Measurements from ENCODE around the gene ABCA1. TPM values are rescaled to one million over a fixed set of nuclear protein-coding genes. Genes with fewer than 3 reads are reported as not detected.
"Not testable (repeated sequence)": the region's sequence is repeated elsewhere in the genome, so short reads cannot be mapped to it uniquely, and the experiment has no call there.

ABCA1 gene
- total RNA-seq, 1 experiment from 2014 or later, result 2.3 TPM

DNA sequence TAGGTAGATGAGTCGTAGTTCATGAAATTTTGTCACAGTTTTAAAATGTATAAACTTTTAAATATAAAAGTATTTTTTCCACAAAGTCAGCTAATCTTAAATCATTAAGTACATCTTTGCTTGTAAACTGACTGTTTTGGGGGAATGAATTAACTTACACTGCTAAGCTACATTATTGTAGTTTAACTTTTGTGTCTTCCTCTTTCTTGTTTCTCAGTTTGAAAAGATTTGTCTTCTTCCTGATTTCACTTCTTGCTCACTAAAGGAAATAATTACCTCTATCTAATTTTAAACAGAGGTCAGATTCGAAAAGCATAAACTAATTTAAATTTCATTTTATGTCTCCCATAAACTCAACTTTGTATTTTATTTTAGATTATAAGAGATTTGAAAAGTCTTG lies 158.3 kb downstream of the ABCA1 start:
- Histone ChIP-seq H3K4me3 (ENCODE audit: low read length) (no peak overlapping the region), H3K36me3 (ENCODE audit: low read depth, low read length) (no peaks in the 10 kb centered on the region), H3K27ac (ENCODE audit: low read length) (no peak overlapping the region), H3K79me2 (ENCODE audit: low read length) (no peaks in the 10 kb centered on the region), H3K4me1 (ENCODE audit: insufficient read depth, low read length) (peaks cover 12% of the 10 kb centered on the region; the same call in 1 of the 2 replicates), H3K9me3 (ENCODE audit: low read length) (no peaks in the 10 kb centered on the region), H3F3A (ENCODE audit: low read length, unreplicated experiment) (no peaks in the 10 kb centered on the region), H3K9ac (ENCODE audit: low read length) (no peak overlapping the region), H2AFZ (ENCODE audit: low read length) (no peak overlapping the region), H3K27me3 (ENCODE audit: low read length) (no peaks in the 10 kb centered on the region), H3K9me2 (replicated peaks; ENCODE audit: low read length) (no peaks in the 10 kb centered on the region), H4K20me1 (ENCODE audit: low read length) (no peaks in the 10 kb centered on the region), H3K4me2 (ENCODE audit: low read length) (no peak overlapping the region)
- DNase-seq (no peak), ATAC-seq (no peak)
- ChIA-PET POLR2A (ENCODE audit: unreplicated experiment) (no interaction called here), CTCF (no interaction called here)
- BruUV-seq (replicated peaks), result no TSS peak
- TF ChIP-seq EZH2phosphoT487 (IDR thresholded peaks at IDR 0.05; ENCODE audit: borderline replicate concordance, low read length) (no peak), EZH2 (IDR thresholded peaks at IDR 0.05; ENCODE audit: low read length, unreplicated experiment) (no peak)
- TF ChIP-seq, protein P1, sequence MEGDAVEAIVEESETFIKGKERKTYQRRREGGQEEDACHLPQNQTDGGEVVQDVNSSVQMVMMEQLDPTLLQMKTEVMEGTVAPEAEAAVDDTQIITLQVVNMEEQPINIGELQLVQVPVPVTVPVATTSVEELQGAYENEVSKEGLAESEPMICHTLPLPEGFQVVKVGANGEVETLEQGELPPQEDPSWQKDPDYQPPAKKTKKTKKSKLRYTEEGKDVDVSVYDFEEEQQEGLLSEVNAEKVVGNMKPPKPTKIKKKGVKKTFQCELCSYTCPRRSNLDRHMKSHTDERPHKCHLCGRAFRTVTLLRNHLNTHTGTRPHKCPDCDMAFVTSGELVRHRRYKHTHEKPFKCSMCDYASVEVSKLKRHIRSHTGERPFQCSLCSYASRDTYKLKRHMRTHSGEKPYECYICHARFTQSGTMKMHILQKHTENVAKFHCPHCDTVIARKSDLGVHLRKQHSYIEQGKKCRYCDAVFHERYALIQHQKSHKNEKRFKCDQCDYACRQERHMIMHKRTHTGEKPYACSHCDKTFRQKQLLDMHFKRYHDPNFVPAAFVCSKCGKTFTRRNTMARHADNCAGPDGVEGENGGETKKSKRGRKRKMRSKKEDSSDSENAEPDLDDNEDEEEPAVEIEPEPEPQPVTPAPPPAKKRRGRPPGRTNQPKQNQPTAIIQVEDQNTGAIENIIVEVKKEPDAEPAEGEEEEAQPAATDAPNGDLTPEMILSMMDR (conservative IDR thresholded peaks at IDR 0.05; ENCODE audit: low read depth, low read length), result no peak
- intact Hi-C loops (cut with micrococcal nuclease), result no loop called here

DNA sequence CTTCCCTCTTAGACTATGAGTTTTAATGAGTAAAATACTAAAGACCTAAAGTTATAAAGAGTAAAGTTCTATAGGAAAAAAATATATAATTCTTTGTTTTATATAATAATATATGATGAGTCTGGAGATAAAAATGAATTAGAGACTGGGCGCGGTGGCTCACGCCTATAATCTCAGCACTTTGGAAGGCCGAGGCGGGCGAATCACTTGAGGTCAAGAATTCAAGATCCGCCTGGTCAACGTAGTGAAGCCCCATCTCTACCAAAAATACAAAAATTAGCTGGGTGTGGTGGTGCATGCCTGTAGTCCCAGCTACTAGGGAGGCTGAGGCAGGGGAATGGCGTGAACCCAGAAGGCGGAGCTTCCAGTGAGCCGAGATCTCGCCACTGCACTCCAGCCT lies 158.9 kb downstream of the ABCA1 start:
- H3K4me3 ChIP-seq (ENCODE audit: low read length); intact Hi-C loops (cut with micrococcal nuclease); BruUV-seq (replicated peaks); H3K36me3 ChIP-seq (ENCODE audit: low read depth, low read length); H3K9ac ChIP-seq (ENCODE audit: low read length); H3F3A ChIP-seq (ENCODE audit: low read length, unreplicated experiment); CTCF ChIA-PET; H2AFZ ChIP-seq (ENCODE audit: low read length); ATAC-seq; H3K27ac ChIP-seq (ENCODE audit: low read length); H4K20me1 ChIP-seq (ENCODE audit: low read length); H3K4me2 ChIP-seq (ENCODE audit: low read length); H3K9me3 ChIP-seq (ENCODE audit: low read length); H3K9me2 ChIP-seq (replicated peaks; ENCODE audit: low read length); H3K27me3 ChIP-seq (ENCODE audit: low read length); DNase-seq; H3K79me2 ChIP-seq (ENCODE audit: low read length); POLR2A ChIA-PET (ENCODE audit: unreplicated experiment): not testable (repeated sequence)
- H3K4me1 ChIP-seq (ENCODE audit: insufficient read depth, low read length), result peaks cover 12% of the 10 kb centered on the region; the same call in 1 of the 2 replicates

DNA sequence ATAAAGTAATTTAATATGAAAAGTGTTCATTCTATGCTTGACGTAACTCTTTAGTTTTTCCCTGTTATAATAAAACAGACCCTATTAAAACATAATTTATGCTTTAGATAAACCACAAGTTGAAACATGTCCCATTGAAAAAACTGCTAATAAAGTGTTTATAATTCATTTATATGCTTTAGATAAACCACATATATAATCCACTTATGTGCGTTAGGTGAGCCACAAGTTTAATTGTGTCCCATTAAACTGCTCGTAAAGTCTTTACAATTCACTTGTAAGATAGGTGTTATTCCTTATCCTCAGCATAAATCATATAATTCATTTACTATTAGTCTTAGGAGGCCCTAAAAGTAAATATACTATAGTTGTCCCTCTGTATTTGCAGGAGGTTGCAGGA lies 160.4 kb downstream of the ABCA1 start:
- Histone ChIP-seq H3K9ac (ENCODE audit: low read length) (no peak overlapping the region), H3K4me2 (ENCODE audit: low read length) (no peak overlapping the region), H4K20me1 (ENCODE audit: low read length) (no peaks in the 10 kb centered on the region), H2AFZ (ENCODE audit: low read length) (no peak overlapping the region), H3K9me2 (replicated peaks; ENCODE audit: low read length) (no peaks in the 10 kb centered on the region), H3F3A (ENCODE audit: low read length, unreplicated experiment) (no peaks in the 10 kb centered on the region), H3K36me3 (ENCODE audit: low read depth, low read length) (no peaks in the 10 kb centered on the region), H3K4me3 (ENCODE audit: low read length) (no peak overlapping the region), H3K27me3 (ENCODE audit: low read length) (no peaks in the 10 kb centered on the region), H3K79me2 (ENCODE audit: low read length) (no peaks in the 10 kb centered on the region), H3K4me1 (ENCODE audit: insufficient read depth, low read length) (peaks cover 12% of the 10 kb centered on the region; the same call in 1 of the 2 replicates), H3K9me3 (ENCODE audit: low read length) (no peaks in the 10 kb centered on the region), H3K27ac (ENCODE audit: low read length) (no peak overlapping the region)
- ChIA-PET POLR2A (ENCODE audit: unreplicated experiment) (no interaction called here), CTCF (no interaction called here)
- ATAC-seq (no peak), DNase-seq (no peak)
- no peak for TF ChIP-seq EZH2phosphoT487 (IDR thresholded peaks at IDR 0.05; ENCODE audit: borderline replicate concordance, low read length)
- TF ChIP-seq, protein P1 (conservative IDR thresholded peaks at IDR 0.05; ENCODE audit: low read depth, low read length), result no peak
- TF ChIP-seq EZH2 (IDR thresholded peaks at IDR 0.05; ENCODE audit: low read length, unreplicated experiment), result no peak
- no TSS peak for BruUV-seq (replicated peaks)
- intact Hi-C loops (cut with micrococcal nuclease), result no loop called here

Measured in PC-3 (cell line).